BLaER1 (cell line): ENCODE results near the gene CSTPP1.

Experiments used
- H3K27ac ChIP-seq: shearing (Covaris generic); formaldehyde crosslinking; 2 replicates; pipeline ENCODE4 v1.8.1; 2022
- H3K27me3 ChIP-seq: shearing (Covaris generic); formaldehyde crosslinking; 2 replicates; pipeline ENCODE4 v1.8.1; 2022
- H3K36me3 ChIP-seq: shearing (Covaris generic); formaldehyde crosslinking; 2 replicates; pipeline ENCODE4 v1.8.1; 2022
- H3K4me1 ChIP-seq: shearing (Covaris generic); formaldehyde crosslinking; 2 replicates; pipeline ENCODE4 v1.8.1; 2022
- H3K4me2 ChIP-seq: shearing (Covaris generic); formaldehyde crosslinking; 2 replicates; pipeline ENCODE4 v1.8.1; 2022
- H3K4me3 ChIP-seq: shearing (Covaris generic); formaldehyde crosslinking; 2 replicates; pipeline ENCODE4 v1.8.1; 2022
- H3K9ac ChIP-seq: shearing (Covaris generic); formaldehyde crosslinking; 2 replicates; pipeline ENCODE4 v1.8.1; 2022
- H3K9me3 ChIP-seq: shearing (Covaris generic); formaldehyde crosslinking; 2 replicates; pipeline ENCODE4 v1.8.1; 2022
- H4K20me1 ChIP-seq: shearing (Covaris generic); formaldehyde crosslinking; 2 replicates; pipeline ENCODE4 v1.8.1; 2022
- Cebpa-rat ChIP-seq: shearing (Covaris generic); IDR thresholded peaks from 2 replicates; pipeline ENCODE4 v1.8.1; 2022

CSTPP1 gene

DNA sequence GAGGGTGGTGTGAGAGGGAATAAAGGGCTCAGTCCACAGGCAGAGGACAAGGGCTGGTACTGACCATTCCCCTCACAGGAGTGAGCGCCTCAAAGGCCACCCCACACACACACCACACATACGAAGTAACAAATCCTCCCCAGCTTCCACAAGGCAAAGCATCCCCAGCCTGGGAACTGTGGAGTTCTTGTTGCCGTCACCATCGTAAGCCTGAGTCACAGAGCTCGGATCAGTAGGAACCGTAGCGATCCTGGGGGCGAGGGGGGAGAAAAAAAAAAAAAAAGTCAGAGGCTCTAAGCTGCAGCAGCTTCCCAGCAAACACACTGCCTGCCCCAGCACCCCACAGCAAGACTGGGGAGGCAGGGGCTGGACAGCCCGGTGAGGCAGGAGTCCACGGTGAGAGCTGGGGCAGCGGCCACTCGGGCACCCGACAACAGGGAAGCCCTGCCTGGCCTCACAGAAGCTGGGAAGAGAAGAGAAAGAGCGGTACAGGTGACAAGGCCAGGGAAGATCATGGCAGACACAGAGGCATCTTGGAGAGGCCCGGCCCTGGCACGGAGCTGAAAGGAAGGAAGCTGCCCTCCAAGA lies 228.8 kb downstream of the CSTPP1 start:
- Histone ChIP-seq H3K9me3 (no peaks in the 10 kb centered on the region), H3K9ac (no peak overlapping the region), H3K4me3 (no peak overlapping the region), H3K27ac (no peak overlapping the region), H3K4me1 (no peaks in the 10 kb centered on the region), H4K20me1 (peaks cover 100% of the 10 kb centered on the region), H3K36me3 (peaks cover 98% of the 10 kb centered on the region), H3K4me2 (no peak overlapping the region), H3K27me3 (no peaks in the 10 kb centered on the region)
- TF ChIP-seq Cebpa-rat: no peak

DNA sequence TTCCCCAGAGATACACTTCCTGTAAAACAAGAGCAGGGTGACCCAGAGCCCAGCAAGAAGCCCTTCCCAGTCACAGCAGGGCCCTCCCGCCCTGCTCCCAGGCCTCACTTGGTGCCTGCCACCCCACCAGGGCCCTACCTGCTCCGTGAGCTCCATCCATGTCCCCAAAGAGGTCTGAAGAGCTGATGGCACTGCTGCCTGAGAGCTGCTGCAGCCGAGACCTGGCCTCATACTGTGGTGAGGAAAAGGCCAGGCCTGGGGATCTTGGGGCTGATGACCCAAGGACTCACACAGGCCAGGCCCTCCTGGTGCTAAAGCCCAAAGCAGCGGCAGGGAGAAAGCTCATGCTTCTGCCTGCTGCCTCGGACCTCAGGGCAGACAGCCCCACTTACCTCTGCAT lies 229.8 kb downstream of the CSTPP1 start:
- Histone ChIP-seq H3K9me3 (no peaks in the 10 kb centered on the region), H4K20me1 (peaks cover 100% of the 10 kb centered on the region), H3K36me3 (peaks cover 98% of the 10 kb centered on the region), H3K27ac (no peak overlapping the region), H3K27me3 (no peaks in the 10 kb centered on the region), H3K4me3 (no peak overlapping the region), H3K9ac (0 out of 2 replicates have a peak overlapping the region, but pooled peaks have one; percentile 6), H3K4me1 (no peaks in the 10 kb centered on the region), H3K4me2 (no peak overlapping the region)
- TF ChIP-seq Cebpa-rat: no peak

- Histone ChIP-seq H4K20me1 (peaks cover 100% of the 10 kb centered on the region), H3K4me1 (peaks cover 16% of the 10 kb centered on the region), H3K4me2 (no peak overlapping the region), H3K4me3 (no peak overlapping the region), H3K9ac (no peak overlapping the region), H3K9me3 (no peaks in the 10 kb centered on the region), H3K27ac (no peak overlapping the region), H3K36me3 (peaks cover 94% of the 10 kb centered on the region), H3K27me3 (no peaks in the 10 kb centered on the region)
- no peak for TF ChIP-seq Cebpa-rat
Observed at GRCh38 chr11:47171061-47171838, 234.7 kb downstream of the CSTPP1 start.

GRCh38 chr11:47171856-47172255 lies 235.3 kb downstream of the CSTPP1 start:
- peaks cover 16% of the 10 kb centered on the region for H3K4me1 ChIP-seq
- H3K27me3 ChIP-seq: no peaks in the 10 kb centered on the region
- peaks cover 88% of the 10 kb centered on the region for H3K36me3 ChIP-seq
- H3K9ac ChIP-seq: no peak overlapping the region
- TF ChIP-seq Cebpa-rat: no peak
- no peak overlapping the region for H3K4me3 ChIP-seq
- H3K27ac ChIP-seq: no peak overlapping the region
- H3K9me3 ChIP-seq: no peaks in the 10 kb centered on the region
- no peak overlapping the region for H3K4me2 ChIP-seq
- peaks cover 95% of the 10 kb centered on the region for H4K20me1 ChIP-seq

- Histone ChIP-seq H3K4me1 (peaks cover 23% of the 10 kb centered on the region), H3K36me3 (peaks cover 78% of the 10 kb centered on the region), H3K9ac (peak overlapping the region; percentile 40; the same call in 1 of the 2 replicates), H3K4me2 (no peak overlapping the region), H3K4me3 (no peak overlapping the region), H3K9me3 (no peaks in the 10 kb centered on the region), H3K27me3 (no peaks in the 10 kb centered on the region), H4K20me1 (peaks cover 86% of the 10 kb centered on the region), H3K27ac (no peak overlapping the region)
- TF ChIP-seq Cebpa-rat: no peak
Observed at GRCh38 chr11:47172740-47173336, 236.3 kb downstream of the CSTPP1 start.

GRCh38 chr11:47175746-47176327 lies 239.3 kb downstream of the CSTPP1 start:
- no peaks in the 10 kb centered on the region for H3K27me3 ChIP-seq
- H3K9me3 ChIP-seq: no peaks in the 10 kb centered on the region
- H3K4me3 ChIP-seq: peak overlapping the region; percentile 99
- H3K4me2 ChIP-seq: peak overlapping the region; percentile 99
- peaks cover 56% of the 10 kb centered on the region for H4K20me1 ChIP-seq
- no peak for TF ChIP-seq Cebpa-rat
- peaks cover 32% of the 10 kb centered on the region for H3K4me1 ChIP-seq
- H3K27ac ChIP-seq: peak overlapping the region; percentile 97
- peaks cover 76% of the 10 kb centered on the region for H3K36me3 ChIP-seq
- peak overlapping the region; percentile 99 for H3K9ac ChIP-seq

DNA sequence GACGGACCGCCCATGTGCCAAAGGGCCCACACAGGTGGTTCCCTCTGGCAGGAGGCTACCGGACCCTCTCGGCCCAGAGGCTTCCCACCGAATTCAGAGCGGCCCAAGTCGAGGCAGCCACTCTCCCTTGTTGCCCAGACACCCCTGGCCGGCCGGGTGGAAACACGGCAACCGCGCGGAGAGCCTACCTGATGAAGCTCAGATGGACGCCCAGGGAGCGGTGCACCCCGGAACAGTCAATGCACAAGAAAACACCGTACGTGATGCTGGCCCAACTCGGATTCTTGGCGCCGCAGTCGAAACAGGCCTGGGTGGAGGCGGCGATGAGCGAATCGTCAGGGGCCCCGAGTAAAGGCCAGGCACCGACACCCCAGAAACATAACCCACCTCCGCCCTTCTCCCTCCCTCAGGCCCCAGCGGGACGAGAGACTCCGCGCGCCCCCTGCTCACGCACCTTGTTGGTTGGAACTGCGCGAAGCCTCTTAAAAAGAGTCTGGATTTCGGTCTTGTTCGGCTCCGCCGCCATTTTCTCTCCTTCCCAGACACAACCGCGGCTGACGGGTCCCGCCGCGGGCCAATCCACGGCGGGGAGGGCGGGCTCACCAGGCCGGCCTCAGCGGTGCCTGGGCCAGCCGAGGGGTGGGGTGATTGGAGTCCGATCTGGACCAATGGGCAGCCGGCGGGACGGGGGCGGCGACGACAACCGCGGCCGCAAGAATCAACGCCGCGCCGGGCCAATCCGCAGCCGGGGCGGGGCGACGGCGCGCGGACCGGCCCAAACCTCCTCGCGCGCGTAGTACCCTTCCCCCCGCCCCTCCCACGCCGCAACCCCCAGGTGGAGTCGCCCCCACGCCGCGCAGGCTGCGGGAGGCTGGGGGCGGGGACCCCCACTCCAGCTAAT lies 240.0 kb downstream of the CSTPP1 start, which contains the start of gene ARFGAP2:
ARFGAP2 (minus strand) TSS at position 552 of the 901 bp plus-strand sequence; CDS start at position 526, 26 bp downstream.
- Histone ChIP-seq H3K27ac (peak within 1 kb of the TSS; percentile 97), H3K27me3 (no peaks in the 10 kb centered on the region), H3K4me2 (peak within 1 kb of the TSS; percentile 99), H3K9me3 (no peaks in the 10 kb centered on the region), H3K9ac (peak within 1 kb of the TSS; percentile 99), H3K4me1 (peaks cover 32% of the 10 kb centered on the region), H4K20me1 (peaks cover 48% of the 10 kb centered on the region), H3K36me3 (peaks cover 76% of the 10 kb centered on the region), H3K4me3 (peak within 1 kb of the TSS; percentile 99)
- no peak for TF ChIP-seq Cebpa-rat

GRCh38 chr11:47177229-47177845 lies 240.8 kb downstream of the CSTPP1 start:
- peak overlapping the region; percentile 97 for H3K4me2 ChIP-seq

GRCh38 chr11:47177846-47178245 lies 241.3 kb downstream of the CSTPP1 start:
- H3K9me3 ChIP-seq: no peaks in the 10 kb centered on the region
- H3K4me2 ChIP-seq: peak overlapping the region; percentile 97
- H4K20me1 ChIP-seq: peaks cover 41% of the 10 kb centered on the region
- peak overlapping the region; percentile 99 for H3K9ac ChIP-seq
- H3K36me3 ChIP-seq: peaks cover 74% of the 10 kb centered on the region
- no peak for TF ChIP-seq Cebpa-rat
- H3K27me3 ChIP-seq: no peaks in the 10 kb centered on the region
- peak overlapping the region; percentile 99 for H3K4me3 ChIP-seq
- peak overlapping the region; percentile 97 for H3K27ac ChIP-seq
- peaks cover 37% of the 10 kb centered on the region for H3K4me1 ChIP-seq

More at GRCh38 chr11:47177229-47177845, 240.8 kb downstream of the CSTPP1 start:
- H4K20me1 ChIP-seq: peaks cover 43% of the 10 kb centered on the region
- no peaks in the 10 kb centered on the region for H3K9me3 ChIP-seq
- peak overlapping the region; percentile 97 for H3K27ac ChIP-seq
- no peak for TF ChIP-seq Cebpa-rat
- H3K27me3 ChIP-seq: no peaks in the 10 kb centered on the region
- H3K36me3 ChIP-seq: peaks cover 76% of the 10 kb centered on the region
- peaks cover 34% of the 10 kb centered on the region for H3K4me1 ChIP-seq
- H3K4me3 ChIP-seq: peak overlapping the region; percentile 99
- peak overlapping the region; percentile 99 for H3K9ac ChIP-seq
